Natural killer cell (primary cell): Measurements from ENCODE around the gene R3HDM4. TPM values are rescaled to one million over a fixed set of nuclear protein-coding genes. Genes with fewer than 3 reads are reported as not detected.
A peak's percentile ranks its signal among the peaks of the same experiment; 100 is the strongest.

Experiments
- ATAC-seq, 3 donors: fragments of 150-1000 bp in 2 of 3; fragments of 200-7000 bp in 1 of 3; cut with Tn5 transposase; 1 replicate in 1 of 3; 2 replicates in 2 of 3; pipeline ENCODE4 v1.10.0; 2021; ENCODE audit warnings: mild to moderate bottlenecking in 2 of 3, moderate library complexity in 2 of 3
- DNase-seq, 2 donors: peaks; one replicate each; pipeline versions ENCODE4 v3.0.0 to v3.0.0-alpha.2; 2013 to 2021; ENCODE audit warnings: mixed read lengths in 1 of 2
- H3K27ac ChIP-seq: one replicate; pipeline ENCODE4 v1.5.1; 2013; ENCODE audit warnings: mild to moderate bottlenecking, low read length
- H3K27me3 ChIP-seq: one replicate; pipeline ENCODE4 v1.6.1; 2013; ENCODE audit warnings: low read length; ENCODE audit not compliant: control insufficient read depth, insufficient read depth
- H3K36me3 ChIP-seq: one replicate; pipeline ENCODE4 v1.6.1; 2013; ENCODE audit warnings: low read length; ENCODE audit not compliant: control insufficient read depth, insufficient read depth
- H3K4me1 ChIP-seq: one replicate; pipeline ENCODE4 v1.6.1; 2013; ENCODE audit warnings: low read length; ENCODE audit not compliant: control insufficient read depth, insufficient read depth
- H3K4me3 ChIP-seq: one replicate; pipeline ENCODE4 v1.5.1; 2013; ENCODE audit warnings: low read length
- H3K9me3 ChIP-seq: one replicate; pipeline ENCODE4 v1.6.1; 2013; ENCODE audit warnings: low read length; ENCODE audit not compliant: control insufficient read depth, insufficient read depth
- H3K27ac Mint-ChIP-seq, 2 donors: one replicate each; pipeline ENCODE4 v1.8.0; 2022; ENCODE audit warnings: mild to moderate bottlenecking in 2 of 2, mixed read lengths in 2 of 2, moderate library complexity in 1 of 2
- H3K27me3 Mint-ChIP-seq, 2 donors: one replicate each; pipeline ENCODE4 v1.8.0; 2022; ENCODE audit warnings: low read depth in 2 of 2, mixed read lengths in 2 of 2
- H3K36me3 Mint-ChIP-seq: one replicate; pipeline ENCODE4 v1.8.0; 2022; ENCODE audit warnings: mixed read lengths
- H3K4me1 Mint-ChIP-seq, 2 donors: one replicate each; pipeline ENCODE4 v1.8.0; 2022; ENCODE audit warnings: mixed read lengths in 2 of 2
- H3K4me3 Mint-ChIP-seq: one replicate; pipeline ENCODE4 v1.8.0; 2022; ENCODE audit warnings: mild to moderate bottlenecking, moderate library complexity, mixed read lengths
- H3K9me3 Mint-ChIP-seq, 2 donors: one replicate each; pipeline ENCODE4 v1.8.0; 2022; ENCODE audit warnings: mixed read lengths in 2 of 2
- WGBS: methylation state at CpG from one replicate; pipeline ENCODE4 v1.1.7; 2013; ENCODE audit warnings: missing lambda C conversion rate; ENCODE audit not compliant: insufficient coverage; 5-methylcytosine and 5-hydroxymethylcytosine counted together
- intact Hi-C: fragments of 100-400 bp; cut with micrococcal nuclease; formaldehyde crosslinking; loops from one replicate; pipeline ENCODE4 v1.14.2; 2022
- total RNA-seq, 4 donors: library from RNA; stranded (reverse); fragments of 120-200 nt in 1 of 4; gene quantifications; one replicate each; pipeline versions ENCODE4 v1.2.3 to v1.2.4, GENCODE V29; 2013 to 2022
- TF ChIP-seq, protein P1 (sequence below): fragments of 200-600 bp; IDR thresholded peaks from one replicate; pipeline ENCODE4 v1.8.0; 2022; ENCODE audit warnings: antibody characterized with exemption

The R3HDM4 gene
- total RNA-seq, 3 donors from 2014 or later (not counting 1 experiment from before 2014, with no cell fraction given), result 88.7 to 106 (median 97.8) TPM

DNA sequence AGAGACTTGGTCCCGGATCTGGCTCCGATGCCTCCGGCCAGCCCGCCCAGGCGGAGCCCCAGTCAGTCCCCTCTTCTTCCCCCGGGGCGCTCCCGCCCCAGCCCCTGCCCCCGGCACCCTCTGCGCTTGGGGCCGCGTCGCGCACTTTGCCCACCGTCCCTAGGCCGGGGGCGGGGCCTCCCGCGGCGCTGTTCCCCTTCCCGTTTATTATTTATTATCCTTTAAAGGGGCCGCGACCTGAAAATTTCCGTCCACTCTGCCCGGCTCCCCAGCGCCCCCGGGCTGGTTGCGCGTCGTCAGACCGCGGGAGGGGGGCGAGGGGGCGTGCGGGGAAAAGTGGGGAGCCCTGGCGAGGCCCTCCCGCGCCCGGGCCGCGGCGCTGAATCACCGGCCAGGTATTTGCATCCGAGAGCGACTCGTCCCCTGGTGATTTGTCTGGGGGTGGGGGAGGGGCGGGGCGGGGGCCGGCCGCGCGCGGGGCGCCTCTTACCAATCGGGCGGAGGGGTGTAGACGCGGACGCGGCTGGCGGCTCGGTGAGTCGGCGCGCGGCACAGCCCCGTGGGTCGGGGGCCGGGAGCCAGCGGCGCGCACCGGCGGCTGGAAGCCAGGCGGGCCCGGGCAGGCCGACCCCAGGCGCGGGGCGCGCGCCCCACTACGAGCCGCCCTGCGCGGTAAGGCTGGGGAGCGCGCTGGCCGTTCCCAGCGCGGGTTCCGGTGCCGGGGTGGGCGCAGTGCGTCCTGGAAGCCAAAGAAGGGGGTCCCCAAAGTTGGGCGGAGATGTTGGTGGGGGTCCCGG, 12.7 kb upstream of the R3HDM4 start, which contains the start of gene ARID3A:
Gene ARID3A, plus strand, starts transcription at position 510 of the 797 bp plus-strand sequence. CDS start 3,494 bp downstream, outside the sequence.
- peaks cover 10 to 12% of the 10 kb centered on the region in 2 donors for H3K4me1 Mint-ChIP-seq
- no peaks in the 10 kb centered on the region for H3K9me3 ChIP-seq
- TF ChIP-seq, protein P1, sequence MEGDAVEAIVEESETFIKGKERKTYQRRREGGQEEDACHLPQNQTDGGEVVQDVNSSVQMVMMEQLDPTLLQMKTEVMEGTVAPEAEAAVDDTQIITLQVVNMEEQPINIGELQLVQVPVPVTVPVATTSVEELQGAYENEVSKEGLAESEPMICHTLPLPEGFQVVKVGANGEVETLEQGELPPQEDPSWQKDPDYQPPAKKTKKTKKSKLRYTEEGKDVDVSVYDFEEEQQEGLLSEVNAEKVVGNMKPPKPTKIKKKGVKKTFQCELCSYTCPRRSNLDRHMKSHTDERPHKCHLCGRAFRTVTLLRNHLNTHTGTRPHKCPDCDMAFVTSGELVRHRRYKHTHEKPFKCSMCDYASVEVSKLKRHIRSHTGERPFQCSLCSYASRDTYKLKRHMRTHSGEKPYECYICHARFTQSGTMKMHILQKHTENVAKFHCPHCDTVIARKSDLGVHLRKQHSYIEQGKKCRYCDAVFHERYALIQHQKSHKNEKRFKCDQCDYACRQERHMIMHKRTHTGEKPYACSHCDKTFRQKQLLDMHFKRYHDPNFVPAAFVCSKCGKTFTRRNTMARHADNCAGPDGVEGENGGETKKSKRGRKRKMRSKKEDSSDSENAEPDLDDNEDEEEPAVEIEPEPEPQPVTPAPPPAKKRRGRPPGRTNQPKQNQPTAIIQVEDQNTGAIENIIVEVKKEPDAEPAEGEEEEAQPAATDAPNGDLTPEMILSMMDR, result no peak
- H3K36me3 Mint-ChIP-seq, result no peaks in the 10 kb centered on the region
- no peaks in the 10 kb centered on the region for H3K36me3 ChIP-seq
- H3K4me3 ChIP-seq, result peak within 1 kb of the TSS; percentile 97
- H3K27me3 ChIP-seq, result peaks cover 3% of the 10 kb centered on the region
- peak; percentile 66 to 85 (median 78) for ATAC-seq
- under 1% methylated on average over 97 of the region's 97 CpGs for WGBS
- no peaks in the 10 kb centered on the region for H3K9me3 Mint-ChIP-seq
- peaks cover 44% of the 10 kb centered on the region for H3K4me1 ChIP-seq
- DNase-seq, result peak; percentile 79 to 85
- peak within 1 kb of the TSS; percentile 88 for H3K4me3 Mint-ChIP-seq
- peak within 1 kb of the TSS; percentile 95 for H3K27ac ChIP-seq
- H3K27me3 Mint-ChIP-seq, result no peaks in the 10 kb centered on the region
- peak within 1 kb of the TSS; percentile 58 to 85 for H3K27ac Mint-ChIP-seq
- intact Hi-C loops, result loop anchor here (1.0 to 10.0 kb wide), 2 partner anchors 58 to 319 kb away; partner anchors contain the start of genes ATP5F1D and MIDN

DNA sequence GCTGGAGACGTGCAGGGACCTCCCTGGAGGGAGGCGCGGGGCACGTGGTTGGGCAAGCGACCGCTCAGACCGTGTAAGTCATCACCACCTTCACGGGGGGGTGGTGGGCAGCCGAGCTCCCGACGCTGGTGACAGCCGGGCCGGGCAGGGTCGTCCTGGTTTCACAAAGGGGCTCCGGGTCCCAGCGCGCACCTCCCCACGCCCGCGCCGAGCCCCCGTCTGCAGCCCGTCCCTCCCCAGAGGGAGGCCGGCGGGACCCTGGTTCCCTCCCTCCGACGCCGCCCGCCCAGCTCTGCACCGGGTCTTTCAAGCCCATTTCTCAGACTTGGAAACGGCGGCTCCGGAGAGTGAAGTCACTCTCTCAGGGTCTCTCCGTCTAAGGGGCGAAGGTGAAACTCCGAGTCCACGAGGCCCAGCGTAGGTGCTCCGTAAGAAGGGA, 12.1 kb upstream of the R3HDM4 start:
- intact Hi-C loops, result loop anchor here (1.0 to 10.0 kb wide), 2 partner anchors 58 to 320 kb away; partner anchors contain the start of genes ATP5F1D and MIDN
- no peaks in the 10 kb centered on the region for H3K36me3 ChIP-seq
- peaks cover 5% of the 10 kb centered on the region for H3K27me3 ChIP-seq
- Mint-ChIP-seq H3K4me3 (peak overlapping the region; percentile 88), H3K27ac (peak overlapping the region; percentile 58 to 85), H3K27me3 (no peaks in the 10 kb centered on the region), H3K36me3 (no peaks in the 10 kb centered on the region), H3K4me1 (peaks cover 10 to 14% of the 10 kb centered on the region in 2 donors), H3K9me3 (no peaks in the 10 kb centered on the region)
- H3K4me1 ChIP-seq, result peaks cover 49% of the 10 kb centered on the region
- ATAC-seq (peak; percentile 54 to 68 (median 65)), DNase-seq (peak; percentile 48 to 55)
- H3K9me3 ChIP-seq, result no peaks in the 10 kb centered on the region
- peak overlapping the region; percentile 97 for H3K4me3 ChIP-seq
- under 1% methylated on average over 39 of the region's 39 CpGs for WGBS
- peak overlapping the region; percentile 95 for H3K27ac ChIP-seq
- TF ChIP-seq, protein P1, result no peak

DNA sequence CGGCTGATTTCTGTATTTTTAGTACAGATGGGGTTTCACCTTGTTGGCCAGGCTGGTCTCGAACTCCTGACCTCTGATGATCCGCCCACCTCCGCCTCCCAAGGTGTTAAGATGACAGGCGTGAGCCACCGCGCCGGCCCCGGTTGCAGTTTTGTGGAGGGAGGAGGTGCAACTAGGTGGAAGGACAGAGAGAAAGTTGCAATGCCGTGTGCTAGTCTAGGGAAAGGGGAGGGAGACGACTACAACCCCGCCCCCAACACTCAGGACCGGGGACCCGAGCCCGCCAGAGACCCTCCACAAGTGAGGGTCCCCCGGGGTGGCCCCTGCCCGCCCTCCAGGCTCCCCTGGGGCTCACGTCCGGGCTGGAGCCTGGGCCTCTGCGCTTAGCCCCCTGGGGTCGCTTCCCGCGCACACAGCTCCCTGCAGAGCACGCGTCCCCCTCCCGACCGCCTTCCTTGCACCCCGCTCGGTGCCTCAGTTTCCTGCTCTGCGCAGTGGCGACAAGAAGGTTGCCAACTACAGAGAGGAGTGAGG, 11.6 kb upstream of the R3HDM4 start:
- Histone ChIP-seq H3K27me3 (peaks cover 5% of the 10 kb centered on the region), H3K4me3 (peak overlapping the region; percentile 97), H3K4me1 (peaks cover 52% of the 10 kb centered on the region), H3K27ac (peak overlapping the region; percentile 95), H3K36me3 (no peaks in the 10 kb centered on the region), H3K9me3 (no peaks in the 10 kb centered on the region)
- Mint-ChIP-seq H3K9me3 (no peaks in the 10 kb centered on the region), H3K4me3 (peak overlapping the region; percentile 88), H3K27me3 (no peaks in the 10 kb centered on the region), H3K36me3 (no peaks in the 10 kb centered on the region), H3K27ac (peak overlapping the region; percentile 58 to 85), H3K4me1 (peaks cover 10 to 14% of the 10 kb centered on the region in 2 donors)
- peak in 1 of 3 donors; percentile 23 for ATAC-seq
- intact Hi-C loops, result loop anchor here (1.0 to 10.0 kb wide), 2 partner anchors 59 to 320 kb away; partner anchors contain the start of genes ATP5F1D and MIDN
- DNase-seq, result peak; percentile 43 to 52
- 10% methylated on average over 30 of the region's 31 CpGs for WGBS
- TF ChIP-seq, protein P1, result no peak
